Forelimb muscle (tissue), 1 donor: ENCODE results near the gene CADM2. TPM values are rescaled to one million over a fixed set of nuclear protein-coding genes. Genes with fewer than 3 reads are reported as not detected.
"Not testable (repeated sequence)": the region's sequence is repeated elsewhere in the genome, so short reads cannot be mapped to it uniquely, and the experiment has no call there.

Experiments
- DNase-seq: peaks from one replicate; pipeline ENCODE4 v3.0.0-alpha.2; 2013; ENCODE audit warnings: low read depth
- polyA plus RNA-seq: library from polyadenylated mRNA; unstranded; fragments of 120-200 nt; gene quantifications from one replicate; pipeline ENCODE4 v1.2.1, GENCODE V29; 2013; ENCODE audit not compliant: insufficient read length

The CADM2 gene
- polyA plus RNA-seq, 1 donor = 5.8 TPM

DNA sequence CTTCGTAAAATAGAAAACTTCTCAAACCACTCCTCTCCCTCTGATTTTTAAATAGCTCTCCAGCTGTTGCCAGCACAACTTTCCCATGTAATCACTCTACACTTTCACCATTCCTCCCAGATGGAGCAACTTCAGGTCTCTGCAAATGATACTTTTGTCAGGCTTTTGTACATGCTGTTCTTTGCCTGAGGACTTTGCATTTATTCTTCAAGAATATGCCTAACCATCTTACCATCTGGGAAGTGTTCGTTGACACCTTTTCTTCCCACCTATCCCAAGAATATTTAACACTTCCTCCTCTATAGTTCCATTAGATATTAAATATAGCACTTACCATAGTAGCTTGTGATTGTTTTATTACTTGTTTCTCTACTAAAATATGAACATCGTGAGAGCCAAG is 703.7 kb downstream of the CADM2 start:
- no peak for DNase-seq

DNA sequence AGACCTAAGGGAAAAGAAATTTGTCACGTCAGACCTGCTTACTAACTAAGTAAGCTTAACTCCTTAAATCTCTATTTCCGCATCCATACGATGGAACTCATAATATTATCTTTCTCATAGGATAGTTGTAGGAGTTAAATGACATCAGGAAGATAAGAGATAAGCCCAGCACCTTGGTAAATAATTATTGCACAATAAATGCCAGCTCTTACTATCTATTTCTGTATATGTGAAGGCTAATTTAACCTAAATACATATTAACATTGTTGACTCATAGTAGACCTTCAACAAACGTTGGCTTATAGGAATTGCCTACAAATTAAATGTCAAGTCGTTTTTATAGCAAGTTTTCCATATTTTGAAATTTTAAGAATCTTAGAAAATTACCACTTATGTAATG is 709.0 kb downstream of the CADM2 start:
- DNase-seq = no peak

DNA sequence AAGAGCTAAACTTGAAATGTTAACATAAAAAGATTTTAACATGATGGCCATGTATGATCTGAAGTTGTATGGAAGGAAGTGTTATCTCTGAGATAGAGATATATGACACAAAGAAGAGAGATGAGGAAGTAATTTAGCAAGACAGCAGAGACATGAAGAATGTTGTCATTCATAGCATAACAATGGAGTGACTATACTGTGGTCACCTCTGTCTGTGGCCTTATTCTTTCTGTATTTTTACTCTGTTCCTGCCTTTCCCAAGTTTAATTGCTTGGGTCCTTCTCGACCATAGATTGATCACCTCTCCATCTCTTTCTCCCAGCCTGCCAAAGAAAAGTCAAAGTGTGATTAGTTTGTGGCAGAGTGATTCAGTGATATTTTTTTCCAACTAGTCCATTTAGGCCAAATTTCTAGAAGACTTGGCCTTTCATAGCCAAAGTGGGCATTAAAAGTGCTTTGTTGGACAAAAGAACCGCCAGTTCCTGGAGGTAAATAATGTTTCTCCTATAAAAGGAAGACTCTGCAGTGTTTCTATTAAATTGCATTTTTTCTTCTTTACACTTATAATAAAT is 711.9 kb downstream of the CADM2 start:
- no peak for DNase-seq

DNA sequence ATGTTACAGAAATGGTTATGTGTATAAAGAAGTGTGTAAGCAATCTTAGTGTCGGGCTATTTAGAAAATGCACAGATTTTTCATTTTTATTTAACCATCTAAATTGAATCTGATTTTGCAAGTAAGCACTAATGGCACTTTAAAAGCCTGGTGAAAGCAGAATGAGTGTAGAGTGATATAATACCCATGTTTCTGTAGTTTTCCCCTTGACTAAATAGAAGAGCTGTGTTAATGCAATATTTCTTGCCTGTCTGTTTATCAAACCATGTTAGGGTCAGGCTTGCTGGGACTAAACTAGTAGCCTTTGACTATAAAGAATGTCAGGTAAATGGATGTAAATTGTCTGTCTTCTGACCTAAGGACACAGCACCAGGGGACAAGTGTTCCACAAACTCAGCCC is 714.0 kb downstream of the CADM2 start:
- no peak for DNase-seq

DNA sequence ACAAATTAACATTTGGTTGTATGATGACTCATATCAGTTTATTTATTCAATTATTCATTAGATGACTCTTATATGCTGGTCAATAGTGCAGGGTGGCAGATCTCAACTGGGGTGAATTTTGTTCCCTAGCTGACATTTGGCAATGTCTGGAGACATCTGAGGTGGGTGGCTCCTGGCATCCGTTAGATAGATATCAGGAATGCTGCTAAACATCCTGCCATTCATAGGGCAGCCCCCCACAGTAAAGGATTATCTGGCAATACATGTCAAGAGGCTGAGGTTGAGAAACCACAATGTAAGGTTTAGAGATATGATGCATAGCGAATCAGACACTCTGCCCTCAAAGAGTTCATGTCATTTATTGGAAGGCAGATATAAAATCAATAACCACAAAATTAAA is 719.9 kb downstream of the CADM2 start:
- no peak for DNase-seq

DNA sequence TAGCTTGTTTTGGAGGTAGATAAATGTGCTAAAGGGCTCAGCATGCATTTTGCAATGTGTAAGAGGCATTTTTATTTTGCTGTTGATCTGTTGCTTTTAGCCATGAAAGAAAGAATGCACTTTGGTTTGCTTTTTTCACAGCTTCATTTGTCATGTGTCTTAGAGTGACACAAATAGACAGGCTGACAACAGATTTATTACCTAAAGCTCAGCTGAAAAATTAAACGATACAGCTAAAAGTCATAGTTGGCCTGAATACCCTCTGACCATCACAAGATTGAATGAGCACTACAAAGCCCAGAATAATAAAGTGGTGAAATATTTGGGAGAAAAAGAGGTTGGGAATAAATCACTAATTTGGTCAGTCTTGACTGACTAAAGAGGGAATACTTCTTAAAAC is 723.1 kb downstream of the CADM2 start:
- DNase-seq = no peak

DNA sequence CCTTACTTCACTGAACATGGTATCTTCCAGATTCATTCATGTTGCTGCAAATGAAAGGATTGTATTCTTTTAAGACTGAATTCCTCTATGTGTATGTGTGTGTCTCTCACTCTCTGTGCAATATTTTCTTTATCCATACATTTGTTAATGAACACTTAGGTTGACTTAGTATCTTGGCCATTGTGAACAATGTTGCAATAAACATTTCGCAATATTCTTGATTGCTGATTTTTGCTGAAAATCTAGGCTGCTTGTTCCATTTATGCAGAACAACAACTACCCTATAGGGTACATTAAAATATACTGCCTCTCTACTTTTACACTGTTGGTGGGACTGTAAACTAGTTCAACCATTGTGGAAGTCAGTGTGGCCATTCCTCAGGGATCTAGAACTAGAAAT is 732.4 kb downstream of the CADM2 start:
- no peak for DNase-seq

DNA sequence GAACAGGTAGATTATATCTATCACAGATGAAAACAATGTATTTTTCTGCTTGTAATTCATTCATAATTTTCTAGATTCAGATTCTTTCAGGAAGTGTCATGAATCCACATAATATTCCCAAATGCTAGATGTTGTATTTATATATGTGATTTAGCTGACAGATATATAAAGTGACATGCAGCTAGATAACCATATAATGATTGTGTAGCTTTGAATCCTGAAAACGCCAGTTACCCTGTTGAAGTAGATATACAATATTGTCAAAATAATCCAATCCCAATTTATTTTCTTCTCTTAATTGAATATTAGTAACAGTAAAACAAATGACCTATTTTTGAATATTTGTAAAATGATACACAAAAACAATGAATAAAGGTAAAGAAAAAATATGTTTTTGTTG is 738.4 kb downstream of the CADM2 start:
- DNase-seq = no peak

DNA sequence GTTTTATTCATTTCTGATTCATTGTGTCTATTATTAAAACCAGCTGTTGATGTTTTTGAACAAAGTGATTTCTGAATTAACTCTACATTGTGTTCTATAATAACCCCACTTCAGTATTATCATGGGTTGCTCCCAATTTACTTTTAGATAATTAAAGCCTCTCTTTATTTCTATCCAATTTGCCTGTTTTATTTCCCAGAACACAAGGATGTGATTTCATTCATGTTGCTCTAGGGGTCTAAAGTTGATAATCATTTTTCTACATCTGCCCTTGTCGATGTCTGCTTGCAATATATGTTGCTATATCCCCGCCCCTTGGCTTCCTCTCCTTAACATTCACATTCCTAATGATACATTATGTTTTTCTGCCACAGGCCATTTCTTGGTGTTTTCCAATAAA is 747.3 kb downstream of the CADM2 start:
- no peak for DNase-seq

DNA sequence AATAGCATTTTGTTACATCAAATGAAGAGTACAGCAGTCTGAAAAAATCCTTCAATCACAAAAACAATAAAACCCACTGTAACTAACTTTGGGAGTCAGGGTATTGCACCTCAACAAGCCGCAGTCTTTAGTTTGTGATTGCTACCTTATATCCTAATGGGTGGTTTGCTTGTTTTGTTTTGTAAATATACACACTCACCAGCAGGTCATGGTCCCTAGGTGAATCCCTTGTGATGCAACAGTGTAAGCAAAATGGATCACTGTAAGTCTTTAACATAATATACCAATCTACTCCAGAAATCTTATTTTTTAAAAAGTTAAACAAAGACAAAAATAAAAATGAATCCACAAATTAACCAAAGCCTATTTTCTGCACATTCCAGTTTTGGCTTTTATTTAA is 749.5 kb downstream of the CADM2 start:
- not testable (repeated sequence) for DNase-seq

DNA sequence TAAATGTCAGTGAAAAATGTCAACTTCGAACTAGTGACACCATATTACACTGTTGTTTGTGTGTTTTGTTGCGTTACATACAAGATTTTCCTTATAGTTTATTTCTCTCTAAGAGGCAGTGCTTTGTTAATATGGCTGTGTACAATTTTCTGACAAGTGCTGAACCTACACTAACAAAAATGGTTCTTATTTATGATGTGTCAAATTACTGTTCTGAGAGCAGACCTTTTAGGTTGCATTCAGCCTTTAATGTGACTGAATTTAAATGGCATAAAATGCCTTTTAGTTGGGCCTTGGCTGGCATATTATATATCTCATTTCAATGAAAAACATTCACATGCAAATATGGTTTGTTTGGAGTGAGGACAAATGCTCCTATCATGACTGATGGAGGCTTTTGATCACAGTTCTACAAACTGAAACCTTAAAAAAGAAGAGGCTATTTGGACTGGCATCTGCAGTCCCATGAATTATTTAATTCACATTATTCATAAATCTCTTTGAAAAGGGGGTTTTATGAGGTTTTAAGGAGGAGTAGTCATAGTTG is 750.6 kb downstream of the CADM2 start:
- DNase-seq = no peak

DNA sequence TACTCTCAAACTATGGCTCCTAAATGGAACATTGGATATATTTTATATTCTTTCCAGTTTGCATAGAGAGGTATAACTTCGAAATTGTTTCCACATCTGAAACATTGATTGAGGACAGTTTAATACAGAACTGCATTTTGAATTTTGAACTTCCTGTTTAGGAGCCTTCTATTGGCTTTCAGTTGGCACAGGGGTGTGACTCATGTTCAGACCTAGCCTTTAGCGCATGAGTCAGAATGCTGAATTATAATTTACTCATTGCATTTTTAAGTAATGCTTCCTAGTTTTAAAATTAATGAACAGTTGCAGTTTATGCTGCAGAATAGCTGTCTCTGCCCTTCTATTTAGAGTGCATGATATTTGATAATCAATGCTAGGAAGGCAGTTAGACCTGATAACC is 751.7 kb downstream of the CADM2 start:
- DNase-seq = no peak

DNA sequence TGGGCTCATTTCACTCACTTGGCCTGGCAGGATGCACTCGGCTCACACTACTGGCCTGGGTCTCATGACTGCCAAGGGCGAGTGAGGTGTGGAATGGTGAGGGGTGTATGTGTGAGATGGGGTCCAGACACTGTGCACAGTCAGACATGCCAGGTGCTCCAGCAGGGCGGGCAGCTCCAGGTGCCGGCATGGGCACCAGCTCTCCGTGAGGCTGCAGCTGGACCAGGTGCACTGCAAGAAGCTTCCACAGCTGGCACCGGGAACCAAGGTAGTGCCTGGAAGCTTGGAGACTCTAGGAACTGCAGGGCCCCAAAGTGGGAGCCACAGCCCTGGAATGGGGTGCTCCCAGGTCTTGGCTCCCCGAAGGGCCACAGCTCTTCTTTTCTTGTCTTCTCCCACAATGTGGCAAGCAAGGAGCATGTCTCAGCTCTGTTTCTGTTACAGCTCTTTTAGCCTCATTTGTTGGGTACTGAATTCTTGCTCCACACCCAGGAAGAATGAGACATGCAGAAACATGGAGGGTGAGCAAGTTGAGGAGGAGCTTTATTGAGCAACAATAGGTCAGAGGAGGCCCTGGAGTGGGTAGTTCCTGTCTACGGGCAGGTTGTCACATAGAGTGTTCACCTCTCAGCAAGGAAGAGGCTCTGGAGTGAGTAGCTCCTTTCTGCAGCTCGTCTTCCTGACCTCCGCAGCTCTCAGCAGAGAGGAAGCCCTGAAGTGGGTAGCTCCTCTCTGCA is 762.8 kb downstream of the CADM2 start:
- DNase-seq = no peak

DNA sequence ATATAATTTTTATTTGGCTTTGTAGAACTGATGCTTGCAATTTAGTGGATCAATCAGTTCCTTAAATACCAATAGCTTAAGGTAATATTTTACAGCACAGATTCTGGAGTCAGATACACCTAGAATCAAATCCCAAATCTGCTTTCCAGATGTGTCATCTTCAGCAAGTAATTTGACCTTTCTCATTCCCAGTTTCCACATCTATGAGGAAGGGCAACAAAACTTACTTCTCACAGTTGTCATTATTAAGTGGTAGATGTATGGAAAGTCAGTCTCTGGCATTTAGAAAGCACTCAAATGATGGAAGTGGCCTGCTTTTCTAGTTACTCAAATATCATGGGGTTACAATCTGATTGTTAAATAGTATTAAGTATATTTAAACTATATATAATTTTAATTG is 767.0 kb downstream of the CADM2 start:
- no peak for DNase-seq

DNA sequence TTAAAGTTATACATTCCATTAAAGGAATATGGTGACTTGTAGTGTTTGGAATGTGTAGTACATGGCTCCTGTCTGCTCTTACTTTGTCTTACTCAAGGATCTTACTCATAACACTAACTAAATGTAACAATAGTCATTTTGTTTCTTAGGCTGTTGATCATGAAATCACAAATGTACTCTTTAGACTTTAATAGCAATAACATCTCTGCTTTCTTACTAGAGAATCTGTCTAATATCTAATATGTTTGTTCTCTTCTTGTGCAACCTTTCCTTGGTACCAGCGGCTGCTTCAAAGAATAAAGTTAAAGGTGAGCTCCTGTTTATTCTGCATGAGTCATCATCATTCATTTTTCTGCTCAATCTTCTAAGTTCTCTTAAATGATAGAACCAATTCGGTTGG is 767.5 kb downstream of the CADM2 start:
- DNase-seq = no peak

DNA sequence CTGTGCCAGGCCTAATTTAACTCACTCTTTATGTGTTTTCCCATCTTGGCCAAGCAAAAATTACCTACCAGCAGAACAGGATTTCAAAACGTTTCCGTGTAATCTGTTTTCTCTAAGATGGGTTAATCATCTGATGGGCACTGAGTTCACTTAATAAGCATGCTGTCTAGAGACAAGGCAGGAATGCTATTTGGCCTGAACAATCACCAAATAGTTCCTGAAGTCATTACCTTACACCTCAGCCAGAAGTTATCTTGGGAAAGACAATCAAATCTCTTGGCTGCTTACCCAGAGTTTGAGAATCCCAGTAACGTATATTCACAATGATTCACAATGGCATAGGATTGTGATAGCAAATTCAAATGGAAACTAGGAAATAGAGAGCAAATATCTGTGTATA is 779.1 kb downstream of the CADM2 start:
- no peak for DNase-seq

DNA sequence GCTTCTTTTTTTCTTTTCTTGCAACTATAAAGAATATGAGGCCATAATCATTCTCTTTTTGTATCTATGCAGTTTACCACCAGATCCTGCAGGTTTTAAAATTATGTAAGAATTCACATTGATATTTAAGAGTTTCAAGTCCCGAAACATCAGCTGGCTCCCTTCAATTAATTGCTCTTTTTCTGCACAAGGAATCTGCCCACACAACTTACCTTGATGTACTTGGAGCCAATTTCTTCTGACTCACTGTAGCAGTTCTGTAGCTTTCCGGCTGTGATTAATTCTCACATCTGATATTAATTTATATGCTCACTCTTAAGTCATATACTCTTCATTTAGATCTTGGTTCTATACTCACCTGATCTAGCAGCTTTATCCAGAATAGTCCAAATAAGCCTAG is 781.8 kb downstream of the CADM2 start:
- no peak for DNase-seq

DNA sequence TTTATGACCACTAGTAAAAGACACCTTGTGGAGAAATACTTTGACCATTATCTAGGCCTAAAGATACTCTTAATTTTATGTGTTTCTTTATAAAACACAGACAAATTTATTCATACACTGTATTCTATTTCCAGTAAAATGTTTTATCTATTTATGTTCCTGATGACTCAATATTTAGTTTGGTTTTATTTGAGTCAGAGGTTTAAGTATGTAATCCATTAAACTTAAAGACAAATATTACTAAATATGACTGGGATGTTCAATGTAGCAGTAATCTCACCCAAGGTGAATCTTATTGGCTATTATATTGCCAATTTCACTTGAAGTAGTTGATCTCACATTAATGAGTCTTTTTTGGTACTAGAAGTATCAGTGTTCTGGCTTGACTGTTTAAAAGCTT is 799.7 kb downstream of the CADM2 start:
- DNase-seq = no peak

DNA sequence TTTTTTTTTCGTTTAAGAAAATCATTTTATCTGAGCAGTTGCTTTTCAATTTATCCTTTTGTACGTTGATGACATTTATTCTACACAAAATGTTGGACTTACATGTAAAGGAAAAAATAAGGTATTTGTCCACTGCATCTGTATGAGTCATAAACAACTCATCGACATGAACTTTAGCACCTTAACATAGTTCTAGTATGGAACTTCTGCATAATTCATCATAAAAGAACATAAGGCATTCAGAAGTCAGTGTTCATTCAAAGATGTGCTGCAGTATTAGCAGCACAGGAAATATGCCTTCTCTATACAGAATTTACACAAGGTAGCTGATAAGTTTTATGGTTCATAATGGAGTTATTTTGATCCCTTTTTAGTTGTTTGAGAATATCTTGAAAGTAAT is 801.6 kb downstream of the CADM2 start:
- no peak for DNase-seq

DNA sequence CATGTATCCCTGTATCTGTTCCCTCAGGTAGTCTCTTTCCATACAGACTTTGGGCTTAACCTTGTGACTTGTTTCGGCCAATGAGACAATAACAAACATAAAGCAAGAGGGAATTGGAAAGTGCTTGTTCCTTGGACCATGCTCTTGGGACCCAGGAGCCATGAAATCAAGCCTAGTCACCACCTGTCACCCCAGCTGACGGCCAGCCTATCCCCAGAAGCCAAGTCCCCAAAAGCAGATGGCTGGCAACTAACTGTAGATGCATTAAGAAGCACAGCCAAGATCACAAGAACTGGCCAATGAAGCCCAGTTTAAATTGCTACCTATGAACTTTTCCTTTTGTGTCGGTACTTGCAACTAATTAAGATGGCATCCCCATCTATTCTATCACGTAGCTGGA is 822.0 kb downstream of the CADM2 start:
- no peak for DNase-seq

DNA sequence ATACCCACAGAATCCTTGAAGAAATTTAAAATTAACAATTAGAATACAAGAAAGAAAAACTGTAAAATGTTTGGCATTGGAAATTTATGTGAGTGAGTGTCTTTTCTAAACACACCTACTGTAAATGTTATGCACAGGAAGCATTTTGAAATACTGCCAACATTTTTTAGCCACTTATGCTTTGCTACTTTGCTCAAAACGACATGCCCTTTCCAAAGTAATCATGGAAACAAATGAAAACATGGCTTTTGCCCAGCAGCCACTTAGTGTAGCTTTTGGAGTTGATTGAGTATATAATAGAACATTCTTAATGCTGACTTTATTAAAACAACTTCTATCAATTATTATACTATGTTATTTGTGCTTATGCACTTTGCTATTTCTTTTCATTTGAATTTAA is 823.0 kb downstream of the CADM2 start:
- DNase-seq = no peak

DNA sequence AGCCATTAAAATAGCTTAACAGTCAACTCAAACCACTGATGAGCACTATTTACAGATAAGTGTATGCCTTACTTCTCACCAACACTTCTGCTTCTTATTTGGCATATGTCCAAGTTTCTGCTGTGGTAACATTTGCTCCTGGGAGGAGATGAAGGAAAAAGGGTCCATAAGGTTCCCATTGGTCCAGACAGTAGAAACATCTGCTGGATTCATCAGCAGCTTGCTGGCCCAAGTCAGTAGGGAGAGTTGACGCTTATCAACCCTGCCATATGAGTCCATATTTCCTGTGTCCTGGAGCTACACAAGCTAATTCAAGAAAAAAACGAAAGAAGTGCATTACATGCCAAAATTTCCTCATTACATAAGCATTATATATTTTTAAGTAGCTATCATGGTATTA is 824.5 kb downstream of the CADM2 start:
- no peak for DNase-seq

DNA sequence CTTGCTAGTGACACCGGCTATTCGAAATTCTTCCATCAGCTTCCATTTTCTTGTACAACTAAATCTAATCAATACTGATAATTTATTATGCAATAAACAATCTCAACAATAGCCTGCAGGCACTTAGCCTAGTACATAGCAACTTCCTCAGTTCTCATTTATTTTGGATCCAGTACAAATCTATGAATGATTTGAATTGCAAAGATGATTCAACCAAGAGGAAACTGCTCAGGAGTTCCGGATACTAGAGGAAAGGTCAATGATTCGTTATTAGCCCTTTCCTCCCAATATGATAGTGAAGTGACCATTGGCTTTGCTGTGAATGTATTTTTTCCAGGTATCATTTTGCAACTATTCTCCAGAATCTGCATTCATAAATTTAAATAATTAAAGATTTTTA is 827.0 kb downstream of the CADM2 start:
- no peak for DNase-seq
